ENCODE data around the gene EEF1AKMT3. TPM values are rescaled to one million over a fixed set of nuclear protein-coding genes. Genes with fewer than 3 reads are reported as not detected.

Gene EEF1AKMT3
- total and polyA plus RNA-seq, 9 of the 15 experiments (the other 6 are each of a cell fraction or from before 2014, with no cell fraction given), result 4.1 to 17.2 (median 7.9) TPM

DNA sequence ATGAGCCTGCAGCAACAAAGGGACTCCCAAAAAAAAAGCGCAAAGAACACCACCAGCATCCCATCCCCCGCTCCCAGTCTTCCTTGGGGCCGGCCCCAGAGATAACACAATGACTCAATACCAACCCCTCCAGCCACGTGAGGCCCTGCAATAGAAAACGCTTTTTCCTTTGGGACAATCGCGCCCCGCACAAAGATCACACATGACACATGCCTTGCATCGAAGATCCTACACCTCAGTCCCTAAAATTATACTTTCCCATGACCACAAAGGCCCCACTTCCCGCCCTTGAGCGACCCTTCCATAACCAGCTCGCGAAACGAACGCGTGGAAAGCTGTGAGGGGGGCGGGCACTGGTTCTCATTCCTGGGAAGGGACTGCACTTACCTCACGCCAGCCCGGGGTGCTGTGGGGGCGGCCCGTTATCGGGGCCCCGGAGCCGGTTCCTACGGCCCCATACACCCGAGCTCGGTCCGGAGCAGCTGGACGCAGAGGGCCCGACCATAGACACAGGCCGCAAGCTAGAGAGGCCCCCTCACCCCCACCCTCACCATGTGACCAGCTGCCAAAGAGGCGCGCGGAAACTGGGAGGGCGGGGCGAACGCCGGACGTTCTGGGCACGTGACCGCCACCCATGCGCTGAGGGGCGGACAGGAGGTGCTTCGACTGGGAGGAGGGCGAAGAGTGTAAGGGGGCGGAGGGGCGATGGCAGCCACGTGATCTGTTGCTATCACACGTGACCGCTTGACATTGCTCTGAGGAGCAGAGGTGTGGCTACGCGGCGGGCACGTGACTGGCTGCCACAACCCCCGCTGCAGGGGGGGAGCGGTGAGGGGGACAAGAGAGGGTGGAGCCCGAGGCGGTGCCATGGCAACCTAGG is 20.4 kb upstream of the EEF1AKMT3 start, which contains the start of gene CDK4 (continued):
- TF ChIP-seq MAFK (IDR thresholded peaks at IDR 0.05; ENCODE audit: low read length) (no peak), PTBP1 (IDR thresholded peaks at IDR 0.05; ENCODE audit: low read depth, low read length) (no peak), ETV5 (CRISPR knock-in tag; IDR thresholded peaks at IDR 0.05; ENCODE audit: low read depth) (peak; percentile 55), SIX5 (IDR thresholded peaks at IDR 0.05; ENCODE audit: borderline replicate concordance in 1 of 2, insufficient read depth in 1 of 2, low read depth in 1 of 2, low read length in 2 of 2) (no peak), PTTG1 (tag; IDR thresholded peaks at IDR 0.05; ENCODE audit: low read depth) (no peak), POLR2B (IDR thresholded peaks at IDR 0.05; ENCODE audit: low read depth, partially characterized antibody) (peak; percentile 73), ARID4B (CRISPR knock-in tag; IDR thresholded peaks at IDR 0.05) (peak; percentile 90), HINFP (tag; conservative IDR thresholded peaks at IDR 0.05; ENCODE audit: low read depth) (peak; percentile 66; the same call in 1 of the 2 replicates), HMGN3 (IDR thresholded peaks at IDR 0.05; ENCODE audit: borderline replicate concordance, extremely low read depth, insufficient read length, low read depth, low read length) (peak; percentile 93), PURB (CRISPR knock-in tag; IDR thresholded peaks at IDR 0.05; ENCODE audit: low read depth) (no peak), SNRNP70 (optimal IDR thresholded peaks at IDR 0.05; ENCODE audit: low read depth, low read length) (no peak), ZNF354B (CRISPR knock-in tag; IDR thresholded peaks at IDR 0.05) (no peak), FOXK2 (conservative IDR thresholded peaks at IDR 0.05 in 1 of 2, IDR thresholded peaks at IDR 0.05 in 1 of 2; ENCODE audit: low read depth in 2 of 2) (peak; percentile 96 to 98), ID3 (CRISPR knock-in tag; IDR thresholded peaks at IDR 0.05) (no peak), ID3 (tag; IDR thresholded peaks at IDR 0.05) (peak; percentile 77; the same call in 1 of the 2 replicates)
- TF ChIP-seq, protein P1, sequence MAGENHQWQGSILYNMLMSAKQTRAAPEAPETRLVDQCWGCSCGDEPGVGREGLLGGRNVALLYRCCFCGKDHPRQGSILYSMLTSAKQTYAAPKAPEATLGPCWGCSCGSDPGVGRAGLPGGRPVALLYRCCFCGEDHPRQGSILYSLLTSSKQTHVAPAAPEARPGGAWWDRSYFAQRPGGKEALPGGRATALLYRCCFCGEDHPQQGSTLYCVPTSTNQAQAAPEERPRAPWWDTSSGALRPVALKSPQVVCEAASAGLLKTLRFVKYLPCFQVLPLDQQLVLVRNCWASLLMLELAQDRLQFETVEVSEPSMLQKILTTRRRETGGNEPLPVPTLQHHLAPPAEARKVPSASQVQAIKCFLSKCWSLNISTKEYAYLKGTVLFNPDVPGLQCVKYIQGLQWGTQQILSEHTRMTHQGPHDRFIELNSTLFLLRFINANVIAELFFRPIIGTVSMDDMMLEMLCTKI (IDR thresholded peaks at IDR 0.05; ENCODE audit: partially characterized antibody), result no peak
- TF ChIP-seq, protein P2, sequence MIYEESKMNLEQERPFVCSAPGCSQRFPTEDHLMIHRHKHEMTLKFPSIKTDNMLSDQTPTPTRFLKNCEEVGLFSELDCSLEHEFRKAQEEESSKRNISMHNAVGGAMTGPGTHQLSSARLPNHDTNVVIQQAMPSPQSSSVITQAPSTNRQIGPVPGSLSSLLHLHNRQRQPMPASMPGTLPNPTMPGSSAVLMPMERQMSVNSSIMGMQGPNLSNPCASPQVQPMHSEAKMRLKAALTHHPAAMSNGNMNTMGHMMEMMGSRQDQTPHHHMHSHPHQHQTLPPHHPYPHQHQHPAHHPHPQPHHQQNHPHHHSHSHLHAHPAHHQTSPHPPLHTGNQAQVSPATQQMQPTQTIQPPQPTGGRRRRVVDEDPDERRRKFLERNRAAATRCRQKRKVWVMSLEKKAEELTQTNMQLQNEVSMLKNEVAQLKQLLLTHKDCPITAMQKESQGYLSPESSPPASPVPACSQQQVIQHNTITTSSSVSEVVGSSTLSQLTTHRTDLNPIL (CRISPR knock-in tag; IDR thresholded peaks at IDR 0.05), result peak; percentile 21; the same call in 1 of the 2 replicates

Measured in K562 (cell line).